Right atrium auricular region (tissue), 2 donors: ENCODE results near the gene PRLR. TPM values are rescaled to one million over a fixed set of nuclear protein-coding genes. Genes with fewer than 3 reads are reported as not detected.

Experiments
- DNase-seq: peaks from one replicate; pipeline ENCODE4 v3.0.0-alpha.2; 2019; ENCODE audit warnings: low spot score
- H3K27ac ChIP-seq, 2 donors: fragments of 200-600 bp; sonication (generic); 1 replicate in 1 of 2; 2 replicates in 1 of 2; pipeline ENCODE4 v1.5.1; 2016 to 2019
- H3K27me3 ChIP-seq, 2 donors: fragments of 200-600 bp; sonication (generic); one replicate each; pipeline versions ENCODE4 v1.5.1 to v1.6.0; 2017 to 2019
- H3K36me3 ChIP-seq: fragments of 200-600 bp; sonication (generic); one replicate; pipeline ENCODE4 v1.5.1; 2016
- H3K4me1 ChIP-seq, 2 donors: fragments of 200-600 bp; sonication (generic); one replicate each; pipeline versions ENCODE4 v1.5.1 to v1.6.0; 2017 to 2019
- H3K4me3 ChIP-seq, 2 donors: fragments of 200-600 bp; sonication (generic); 1 replicate in 1 of 2; 2 replicates in 1 of 2; pipeline ENCODE4 v1.5.1; 2017 to 2019; ENCODE audit warnings: mild to moderate bottlenecking in 1 of 2, moderate library complexity in 1 of 2
- H3K9me3 ChIP-seq, 2 donors: fragments of 200-600 bp; sonication (generic); one replicate each; pipeline ENCODE4 v1.5.1; 2019
- total RNA-seq, 2 donors: library from RNA; depleted of rRNA; stranded (reverse); fragments of >200 nt; gene quantifications; one replicate each; pipeline ENCODE4 v1.1.0, GENCODE V29; 2016
- TF ChIP-seq, protein P1 (sequence below), 2 donors: fragments of 200-600 bp; sonication (generic); IDR thresholded peaks; one replicate each; pipeline ENCODE4 v1.5.1; 2019; ENCODE audit warnings: antibody characterized with exemption in 2 of 2

PRLR gene
- total RNA-seq, 2 donors from 2014 or later, result 0.15 to 0.31 TPM

DNA sequence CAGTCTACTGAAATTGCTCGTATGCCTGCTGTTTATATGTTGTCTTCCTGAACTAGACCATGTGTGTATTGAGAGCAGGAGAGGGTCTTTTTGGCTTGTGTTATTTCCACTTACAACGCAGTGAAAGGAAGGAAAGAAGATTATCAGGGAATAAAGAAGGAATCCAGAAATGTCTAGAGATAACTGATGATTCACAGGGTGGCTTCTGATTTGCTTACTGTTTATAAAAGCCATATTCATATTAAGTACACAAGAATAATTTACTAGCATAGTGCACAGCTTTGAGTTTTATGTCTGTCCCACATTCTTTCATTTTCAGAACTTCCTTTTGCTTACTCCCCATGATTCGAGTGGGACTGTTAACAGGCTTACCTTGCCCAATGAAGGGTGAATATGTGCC, 72.1 kb downstream of the PRLR start:
- H3K27me3 ChIP-seq, result no peaks in the 10 kb centered on the region
- peaks cover 0 to 11% of the 10 kb centered on the region in 2 donors for H3K4me1 ChIP-seq
- TF ChIP-seq, protein P1, sequence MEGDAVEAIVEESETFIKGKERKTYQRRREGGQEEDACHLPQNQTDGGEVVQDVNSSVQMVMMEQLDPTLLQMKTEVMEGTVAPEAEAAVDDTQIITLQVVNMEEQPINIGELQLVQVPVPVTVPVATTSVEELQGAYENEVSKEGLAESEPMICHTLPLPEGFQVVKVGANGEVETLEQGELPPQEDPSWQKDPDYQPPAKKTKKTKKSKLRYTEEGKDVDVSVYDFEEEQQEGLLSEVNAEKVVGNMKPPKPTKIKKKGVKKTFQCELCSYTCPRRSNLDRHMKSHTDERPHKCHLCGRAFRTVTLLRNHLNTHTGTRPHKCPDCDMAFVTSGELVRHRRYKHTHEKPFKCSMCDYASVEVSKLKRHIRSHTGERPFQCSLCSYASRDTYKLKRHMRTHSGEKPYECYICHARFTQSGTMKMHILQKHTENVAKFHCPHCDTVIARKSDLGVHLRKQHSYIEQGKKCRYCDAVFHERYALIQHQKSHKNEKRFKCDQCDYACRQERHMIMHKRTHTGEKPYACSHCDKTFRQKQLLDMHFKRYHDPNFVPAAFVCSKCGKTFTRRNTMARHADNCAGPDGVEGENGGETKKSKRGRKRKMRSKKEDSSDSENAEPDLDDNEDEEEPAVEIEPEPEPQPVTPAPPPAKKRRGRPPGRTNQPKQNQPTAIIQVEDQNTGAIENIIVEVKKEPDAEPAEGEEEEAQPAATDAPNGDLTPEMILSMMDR (IDR thresholded peaks at IDR 0.05), result no peak
- no peaks in the 10 kb centered on the region for H3K9me3 ChIP-seq
- no peak overlapping the region for H3K27ac ChIP-seq
- no peak overlapping the region for H3K4me3 ChIP-seq
- no peak for DNase-seq
- H3K36me3 ChIP-seq, result no peaks in the 10 kb centered on the region

DNA sequence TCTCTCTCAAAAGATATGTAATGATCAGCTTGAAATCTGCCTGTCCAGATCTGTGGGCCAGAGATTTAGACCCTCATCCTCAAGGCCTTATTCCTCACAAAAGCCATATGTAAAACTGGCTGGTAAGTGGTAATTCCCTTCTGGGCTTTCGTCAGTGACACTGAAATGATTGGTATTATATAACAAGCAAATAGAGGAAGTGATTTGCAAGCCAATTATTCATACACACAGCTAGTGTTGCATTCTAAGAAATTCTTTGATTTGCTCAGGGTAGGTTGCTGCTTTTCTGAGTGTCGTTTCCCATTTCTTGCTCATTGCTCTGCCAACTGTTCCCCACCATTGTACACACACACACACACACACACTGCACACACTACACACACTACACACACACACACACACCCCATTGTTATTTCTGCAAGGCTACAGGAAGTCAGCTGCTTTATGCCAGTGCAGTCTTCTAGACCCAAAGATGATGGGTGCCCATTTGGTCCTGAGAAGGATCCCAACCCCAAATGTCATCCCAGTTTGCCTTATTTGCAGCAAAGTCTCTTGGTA, 76.8 kb downstream of the PRLR start:
- no peak overlapping the region for H3K4me3 ChIP-seq
- no peaks in the 10 kb centered on the region for H3K36me3 ChIP-seq
- H3K27me3 ChIP-seq, result no peaks in the 10 kb centered on the region
- no peaks in the 10 kb centered on the region for H3K9me3 ChIP-seq
- H3K27ac ChIP-seq, result no peak overlapping the region
- TF ChIP-seq, protein P1 (IDR thresholded peaks at IDR 0.05), result no peak
- H3K4me1 ChIP-seq, result peaks cover 0 to 2% of the 10 kb centered on the region in 2 donors
- no peak for DNase-seq

DNA sequence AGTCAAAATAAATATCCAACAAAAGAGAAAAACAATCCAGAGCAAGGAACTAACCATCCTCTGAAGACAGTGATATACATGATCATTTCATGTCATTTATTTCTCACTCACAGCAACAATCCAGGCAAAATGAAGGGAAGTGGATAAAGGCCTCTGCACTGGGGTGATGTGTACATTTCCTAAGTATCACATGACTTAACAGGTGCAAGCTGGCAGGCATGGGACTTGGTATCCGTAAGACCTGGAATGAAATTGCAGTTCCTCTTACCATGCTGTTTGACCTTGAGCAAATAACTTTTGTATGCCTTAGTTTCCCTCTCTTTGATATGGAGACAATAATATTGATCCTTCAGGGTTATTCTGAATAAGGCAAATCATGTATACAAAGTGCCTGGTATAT, 77.6 kb downstream of the PRLR start:
- TF ChIP-seq, protein P1 (IDR thresholded peaks at IDR 0.05), result no peak
- H3K4me3 ChIP-seq, result no peak overlapping the region

DNA sequence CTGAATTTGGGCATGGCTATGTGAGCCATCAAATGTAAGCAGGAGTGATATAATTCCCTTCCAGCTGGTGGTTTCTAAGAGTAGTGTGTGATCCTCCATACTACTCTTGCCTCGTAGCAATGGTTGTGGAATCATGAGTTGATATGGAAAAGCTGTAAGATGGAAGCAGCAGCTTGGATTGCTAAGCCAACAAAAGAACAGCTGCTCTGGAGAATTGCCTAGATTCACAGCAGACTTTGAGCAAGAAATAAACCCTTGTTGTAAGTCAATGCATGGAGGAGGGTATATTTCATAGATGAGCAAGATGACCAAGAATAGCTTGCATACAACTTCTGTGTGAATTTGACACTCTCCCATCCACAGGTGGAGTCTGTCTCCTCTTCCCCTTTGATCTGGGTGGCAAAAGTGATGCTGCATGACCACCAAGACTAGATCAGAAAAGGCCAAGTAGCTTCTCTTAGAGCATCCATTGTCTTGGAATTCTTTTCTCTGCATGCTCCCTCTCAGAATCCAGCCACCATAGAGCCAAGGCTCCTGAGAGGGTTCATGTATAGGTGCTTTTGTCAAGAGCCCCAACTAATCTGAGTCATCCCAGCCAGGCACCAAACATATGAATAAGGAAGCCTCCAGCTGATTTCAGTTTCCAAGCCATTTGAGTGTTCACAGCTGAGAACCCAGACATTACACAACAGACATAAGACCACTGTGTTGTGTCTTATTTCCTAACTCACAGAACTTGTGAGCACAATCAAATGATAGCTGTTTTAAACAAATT, 79.0 kb downstream of the PRLR start:
- Histone ChIP-seq H3K27me3 (no peaks in the 10 kb centered on the region), H3K4me1 (no peaks in the 10 kb centered on the region), H3K4me3 (no peak overlapping the region), H3K27ac (no peak overlapping the region), H3K9me3 (no peaks in the 10 kb centered on the region), H3K36me3 (no peaks in the 10 kb centered on the region)
- TF ChIP-seq, protein P1 (IDR thresholded peaks at IDR 0.05), result no peak
- DNase-seq, result no peak

More for the DNA sequence above, 77.6 kb downstream of the PRLR start:
- H3K4me1 ChIP-seq, result no peaks in the 10 kb centered on the region
- H3K27me3 ChIP-seq, result no peaks in the 10 kb centered on the region
- DNase-seq, result no peak
- H3K9me3 ChIP-seq, result no peaks in the 10 kb centered on the region
- H3K27ac ChIP-seq, result no peak overlapping the region
- no peaks in the 10 kb centered on the region for H3K36me3 ChIP-seq

DNA sequence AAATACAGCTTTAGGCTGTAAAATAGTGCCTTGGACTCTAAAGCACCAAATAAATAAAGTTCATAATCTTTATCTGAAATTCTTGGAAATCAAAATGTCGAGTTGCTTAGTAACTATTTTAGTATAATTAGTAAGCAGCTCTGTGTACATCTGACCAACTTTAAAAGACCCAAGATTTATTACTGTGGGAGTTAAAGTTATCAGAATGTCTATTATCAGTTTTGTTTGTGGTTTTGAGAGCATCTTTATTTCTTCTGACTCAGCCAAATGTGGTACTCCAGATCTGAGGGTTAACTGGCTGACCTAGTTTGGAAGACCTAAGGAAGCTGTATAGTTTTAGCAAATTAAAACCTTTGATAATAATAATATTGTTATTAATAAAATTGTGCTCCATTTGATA, 81.2 kb downstream of the PRLR start:
- no peak overlapping the region for H3K4me3 ChIP-seq
- H3K27me3 ChIP-seq, result no peaks in the 10 kb centered on the region
- no peaks in the 10 kb centered on the region for H3K9me3 ChIP-seq
- no peaks in the 10 kb centered on the region for H3K4me1 ChIP-seq
- no peaks in the 10 kb centered on the region for H3K36me3 ChIP-seq
- no peak for DNase-seq
- TF ChIP-seq, protein P1 (IDR thresholded peaks at IDR 0.05), result no peak
- H3K27ac ChIP-seq, result no peak overlapping the region
